ENCODE data around the gene NGLY1.
A peak's percentile ranks its signal among the peaks of the same experiment; 100 is the strongest.

NGLY1 gene

GRCh38 chr3:25782636-25782937 is 656 bp downstream of the NGLY1 start:
- H3K4me3 ChIP-seq (ENCODE audit: low read length): peak overlapping the region; percentile 92
- H3K27me3 ChIP-seq (replicated peaks; ENCODE audit: control insufficient read depth, insufficient read depth, low read length): no peaks in the 10 kb centered on the region
- H3K4me1 ChIP-seq (ENCODE audit: control insufficient read depth, insufficient read depth, low read length): peaks cover 22% of the 10 kb centered on the region
- peaks cover 9% of the 10 kb centered on the region for H3K36me3 ChIP-seq (ENCODE audit: control insufficient read depth, insufficient read depth, low read length, severe bottlenecking)
- DNase-seq (ENCODE audit: low read depth): peak; percentile 82
- peak overlapping the region; percentile 90 for H3K9ac ChIP-seq (ENCODE audit: low read length)
- no peaks in the 10 kb centered on the region for H3K9me3 ChIP-seq (ENCODE audit: control insufficient read depth, low read length)

GRCh38 chr3:25781758-25782594 is 1.3 kb downstream of the NGLY1 start:
- H3K9ac ChIP-seq (ENCODE audit: low read length): peak overlapping the region; percentile 90
- peaks cover 22% of the 10 kb centered on the region for H3K4me1 ChIP-seq (ENCODE audit: control insufficient read depth, insufficient read depth, low read length)
- DNase-seq (ENCODE audit: low read depth): no peak
- H3K36me3 ChIP-seq (ENCODE audit: control insufficient read depth, insufficient read depth, low read length, severe bottlenecking): peaks cover 15% of the 10 kb centered on the region
- no peaks in the 10 kb centered on the region for H3K9me3 ChIP-seq (ENCODE audit: control insufficient read depth, low read length)
- H3K4me3 ChIP-seq (ENCODE audit: low read length): peak overlapping the region; percentile 92
- H3K27me3 ChIP-seq (replicated peaks; ENCODE audit: control insufficient read depth, insufficient read depth, low read length): no peaks in the 10 kb centered on the region

GRCh38 chr3:25781145-25781757 is 2.0 kb downstream of the NGLY1 start:
- peaks cover 22% of the 10 kb centered on the region for H3K4me1 ChIP-seq (ENCODE audit: control insufficient read depth, insufficient read depth, low read length)
- no peak overlapping the region for H3K4me3 ChIP-seq (ENCODE audit: low read length)
- H3K9me3 ChIP-seq (ENCODE audit: control insufficient read depth, low read length): no peaks in the 10 kb centered on the region
- no peak overlapping the region for H3K9ac ChIP-seq (ENCODE audit: low read length)
- peaks cover 22% of the 10 kb centered on the region for H3K36me3 ChIP-seq (ENCODE audit: control insufficient read depth, insufficient read depth, low read length, severe bottlenecking)
- no peak for DNase-seq (ENCODE audit: low read depth)
- no peaks in the 10 kb centered on the region for H3K27me3 ChIP-seq (replicated peaks; ENCODE audit: control insufficient read depth, insufficient read depth, low read length)

- no peak for DNase-seq (ENCODE audit: low read depth)
- H3K9ac ChIP-seq (ENCODE audit: low read length): no peak overlapping the region
- no peaks in the 10 kb centered on the region for H3K27me3 ChIP-seq (replicated peaks; ENCODE audit: control insufficient read depth, insufficient read depth, low read length)
- H3K4me3 ChIP-seq (ENCODE audit: low read length): no peak overlapping the region
- no peaks in the 10 kb centered on the region for H3K9me3 ChIP-seq (ENCODE audit: control insufficient read depth, low read length)
- H3K4me1 ChIP-seq (ENCODE audit: control insufficient read depth, insufficient read depth, low read length): peaks cover 22% of the 10 kb centered on the region
- peaks cover 29% of the 10 kb centered on the region for H3K36me3 ChIP-seq (ENCODE audit: control insufficient read depth, insufficient read depth, low read length, severe bottlenecking)
These were observed 2.6 kb downstream of the NGLY1 start for GRCh38 chr3:25780618-25781017.

- peaks cover 4% of the 10 kb centered on the region for H3K9me3 ChIP-seq (ENCODE audit: control insufficient read depth, low read length)
- peaks cover 3% of the 10 kb centered on the region for H3K4me1 ChIP-seq (ENCODE audit: control insufficient read depth, insufficient read depth, low read length)
- no peaks in the 10 kb centered on the region for H3K27me3 ChIP-seq (replicated peaks; ENCODE audit: control insufficient read depth, insufficient read depth, low read length)
- no peak overlapping the region for H3K9ac ChIP-seq (ENCODE audit: low read length)
- peaks cover 47% of the 10 kb centered on the region for H3K36me3 ChIP-seq (ENCODE audit: control insufficient read depth, insufficient read depth, low read length, severe bottlenecking)
- no peak overlapping the region for H3K4me3 ChIP-seq (ENCODE audit: low read length)
- DNase-seq (ENCODE audit: low read depth): no peak
These were observed 7.3 kb downstream of the NGLY1 start for GRCh38 chr3:25775936-25776335.

- no peaks in the 10 kb centered on the region for H3K27me3 ChIP-seq (replicated peaks; ENCODE audit: control insufficient read depth, insufficient read depth, low read length)
- no peak overlapping the region for H3K9ac ChIP-seq (ENCODE audit: low read length)
- H3K9me3 ChIP-seq (ENCODE audit: control insufficient read depth, low read length): peaks cover 4% of the 10 kb centered on the region
- no peak for DNase-seq (ENCODE audit: low read depth)
- H3K4me1 ChIP-seq (ENCODE audit: control insufficient read depth, insufficient read depth, low read length): no peaks in the 10 kb centered on the region
- peaks cover 11% of the 10 kb centered on the region for H3K36me3 ChIP-seq (ENCODE audit: control insufficient read depth, insufficient read depth, low read length, severe bottlenecking)
- no peak overlapping the region for H3K4me3 ChIP-seq (ENCODE audit: low read length)
These were observed 14.4 kb downstream of the NGLY1 start for GRCh38 chr3:25768851-25769250.

DNA sequence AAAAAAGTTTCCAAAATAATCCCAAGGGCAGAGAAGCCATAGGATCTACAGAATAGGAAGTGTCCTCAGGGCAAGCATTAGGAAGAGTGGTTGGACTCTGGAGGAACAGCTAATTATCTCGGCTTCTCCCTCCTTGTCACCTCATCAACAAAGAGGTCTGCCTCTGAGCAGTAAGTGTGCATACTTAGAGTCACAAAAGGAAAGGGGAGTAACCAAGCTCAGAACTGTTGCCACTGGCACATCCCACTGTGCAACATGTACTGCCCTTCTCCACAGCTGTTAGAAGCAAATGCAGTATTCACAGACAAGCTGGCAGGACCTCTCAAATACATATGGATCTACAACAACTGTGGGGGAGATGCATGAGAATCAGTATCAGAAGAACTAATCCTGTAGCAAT is 31.5 kb downstream of the NGLY1 start:
- Histone ChIP-seq H3K9me3 (ENCODE audit: control insufficient read depth, low read length) (no peaks in the 10 kb centered on the region), H3K4me3 (ENCODE audit: low read length) (no peak overlapping the region), H3K4me1 (ENCODE audit: control insufficient read depth, insufficient read depth, low read length) (no peaks in the 10 kb centered on the region), H3K36me3 (ENCODE audit: control insufficient read depth, insufficient read depth, low read length, severe bottlenecking) (peaks cover 46% of the 10 kb centered on the region), H3K27me3 (replicated peaks; ENCODE audit: control insufficient read depth, insufficient read depth, low read length) (no peaks in the 10 kb centered on the region), H3K9ac (ENCODE audit: low read length) (no peak overlapping the region)
- no peak for DNase-seq (ENCODE audit: low read depth)

- Histone ChIP-seq H3K9me3 (ENCODE audit: control insufficient read depth, low read length) (no peaks in the 10 kb centered on the region), H3K36me3 (ENCODE audit: control insufficient read depth, insufficient read depth, low read length, severe bottlenecking) (peaks cover 47% of the 10 kb centered on the region), H3K27me3 (replicated peaks; ENCODE audit: control insufficient read depth, insufficient read depth, low read length) (no peaks in the 10 kb centered on the region), H3K4me1 (ENCODE audit: control insufficient read depth, insufficient read depth, low read length) (no peaks in the 10 kb centered on the region), H3K9ac (ENCODE audit: low read length) (no peak overlapping the region), H3K4me3 (ENCODE audit: low read length) (no peak overlapping the region)
- DNase-seq (ENCODE audit: low read depth): no peak
These were observed 32.2 kb downstream of the NGLY1 start for GRCh38 chr3:25751048-25751447.

GRCh38 chr3:25749031-25749581 is 34.1 kb downstream of the NGLY1 start:
- DNase-seq (ENCODE audit: low read depth): no peak
- H3K36me3 ChIP-seq (ENCODE audit: control insufficient read depth, insufficient read depth, low read length, severe bottlenecking): peaks cover 57% of the 10 kb centered on the region
- no peaks in the 10 kb centered on the region for H3K27me3 ChIP-seq (replicated peaks; ENCODE audit: control insufficient read depth, insufficient read depth, low read length)
- no peaks in the 10 kb centered on the region for H3K9me3 ChIP-seq (ENCODE audit: control insufficient read depth, low read length)
- H3K4me3 ChIP-seq (ENCODE audit: low read length): no peak overlapping the region
- H3K4me1 ChIP-seq (ENCODE audit: control insufficient read depth, insufficient read depth, low read length): no peaks in the 10 kb centered on the region
- no peak overlapping the region for H3K9ac ChIP-seq (ENCODE audit: low read length)

GRCh38 chr3:25748189-25748588 is 35.1 kb downstream of the NGLY1 start:
- Histone ChIP-seq H3K4me3 (ENCODE audit: low read length) (no peak overlapping the region), H3K9ac (ENCODE audit: low read length) (no peak overlapping the region), H3K4me1 (ENCODE audit: control insufficient read depth, insufficient read depth, low read length) (no peaks in the 10 kb centered on the region), H3K27me3 (replicated peaks; ENCODE audit: control insufficient read depth, insufficient read depth, low read length) (no peaks in the 10 kb centered on the region), H3K9me3 (ENCODE audit: control insufficient read depth, low read length) (no peaks in the 10 kb centered on the region), H3K36me3 (ENCODE audit: control insufficient read depth, insufficient read depth, low read length, severe bottlenecking) (peaks cover 57% of the 10 kb centered on the region)
- no peak for DNase-seq (ENCODE audit: low read depth)

GRCh38 chr3:25747033-25747432 is 36.2 kb downstream of the NGLY1 start:
- Histone ChIP-seq H3K4me3 (ENCODE audit: low read length) (no peak overlapping the region), H3K27me3 (replicated peaks; ENCODE audit: control insufficient read depth, insufficient read depth, low read length) (no peaks in the 10 kb centered on the region), H3K9ac (ENCODE audit: low read length) (no peak overlapping the region), H3K9me3 (ENCODE audit: control insufficient read depth, low read length) (no peaks in the 10 kb centered on the region), H3K4me1 (ENCODE audit: control insufficient read depth, insufficient read depth, low read length) (no peaks in the 10 kb centered on the region), H3K36me3 (ENCODE audit: control insufficient read depth, insufficient read depth, low read length, severe bottlenecking) (peaks cover 62% of the 10 kb centered on the region)
- DNase-seq (ENCODE audit: low read depth): no peak

Data from adipocyte (in vitro differentiated cells).